Esophagus muscularis mucosa (tissue), 4 donors: ENCODE results near the gene JPH3.

Source experiments
- CTCF ChIP-seq, 3 experiments: fragments of 200-600 bp in 2 of 3; fragments of 450-650 bp in 1 of 3; sonication (generic) in 2 of 3; IDR thresholded peaks; one replicate each; pipeline ENCODE4 v1.5.1; 2017 to 2019; ENCODE audit warnings: antibody characterized with exemption in 3 of 3, mild to moderate bottlenecking in 2 of 3, moderate library complexity in 1 of 3
- EP300 ChIP-seq: sonication (generic); formaldehyde crosslinking; IDR thresholded peaks from one replicate; pipeline ENCODE4 v1.6.1; 2017; ENCODE audit warnings: antibody characterized with exemption
- POLR2A ChIP-seq: fragments of 450-650 bp; IDR thresholded peaks from one replicate; pipeline ENCODE4 v1.6.1; 2017; ENCODE audit warnings: antibody characterized with exemption, moderate library complexity, mild to moderate bottlenecking, low read depth

- TF ChIP-seq EP300: no peak
- no peak for TF ChIP-seq POLR2A
- TF ChIP-seq CTCF (IDR thresholded peaks at IDR 0.05): no peak
These were observed 95.5 kb downstream of the JPH3 start for GRCh38 chr16:87697792-87698191.
